GM21390 (cell line): ENCODE results near the gene CPLX3.

Experiments used
- ATAC-seq: cut with Tn5 transposase; IDR thresholded peaks from one replicate; pipeline ENCODE4 v1.9.1; 2021; ENCODE audit not compliant: unreplicated experiment

The CPLX3 gene

DNA sequence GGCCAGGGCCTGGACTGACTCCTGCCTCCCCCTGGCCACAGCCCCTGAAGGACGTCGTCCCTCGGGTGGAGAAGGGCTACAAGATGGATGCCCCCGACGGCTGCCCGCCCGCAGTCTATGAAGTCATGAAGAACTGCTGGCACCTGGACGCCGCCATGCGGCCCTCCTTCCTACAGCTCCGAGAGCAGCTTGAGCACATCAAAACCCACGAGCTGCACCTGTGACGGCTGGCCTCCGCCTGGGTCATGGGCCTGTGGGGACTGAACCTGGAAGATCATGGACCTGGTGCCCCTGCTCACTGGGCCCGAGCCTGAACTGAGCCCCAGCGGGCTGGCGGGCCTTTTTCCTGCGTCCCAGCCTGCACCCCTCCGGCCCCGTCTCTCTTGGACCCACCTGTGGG, 24.1 kb upstream of the CPLX3 start:
- no peak for ATAC-seq

DNA sequence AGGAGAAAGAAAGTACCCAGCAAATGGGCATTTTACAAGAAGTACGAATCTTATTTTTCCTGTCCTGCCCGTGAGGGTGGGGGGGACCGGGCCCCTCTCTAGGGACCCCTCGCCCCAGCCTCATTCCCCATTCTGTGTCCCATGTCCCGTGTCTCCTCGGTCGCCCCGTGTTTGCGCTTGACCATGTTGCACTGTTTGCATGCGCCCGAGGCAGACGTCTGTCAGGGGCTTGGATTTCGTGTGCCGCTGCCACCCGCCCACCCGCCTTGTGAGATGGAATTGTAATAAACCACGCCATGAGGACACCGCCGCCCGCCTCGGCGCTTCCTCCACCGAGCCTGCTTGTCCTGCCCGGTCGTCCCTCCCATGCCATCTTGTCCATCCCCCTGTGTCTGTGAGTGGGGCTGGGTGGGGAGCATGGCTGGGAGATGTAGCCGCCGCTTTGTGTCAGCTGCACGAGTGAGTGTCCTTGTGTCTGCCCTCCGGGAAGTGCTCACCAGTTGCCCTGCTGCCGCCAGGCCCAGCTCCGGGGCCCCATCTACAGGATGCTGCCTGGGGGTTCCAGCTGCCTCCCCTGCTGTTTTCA, 23.5 kb upstream of the CPLX3 start:
- no peak for ATAC-seq

DNA sequence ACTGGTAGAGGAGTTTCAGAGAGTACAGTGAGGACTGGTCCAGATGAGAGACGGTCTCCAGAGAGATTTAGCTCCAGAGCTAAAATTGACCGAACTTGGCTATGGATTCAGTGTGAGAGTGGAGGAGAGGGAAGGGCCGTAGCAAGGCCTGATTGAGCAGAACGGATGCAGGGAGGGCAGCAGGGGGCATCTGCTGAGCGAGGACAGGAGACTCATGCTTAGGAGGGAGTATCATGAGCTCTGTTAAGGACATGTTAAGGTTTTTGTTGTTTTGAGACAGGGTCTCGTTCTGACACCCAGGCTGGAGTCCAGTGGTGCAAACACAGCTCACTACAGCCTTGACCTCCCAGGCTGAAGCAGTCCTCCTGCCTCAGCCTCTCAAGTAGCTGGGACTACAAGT, 21.5 kb upstream of the CPLX3 start:
- no peak for ATAC-seq

DNA sequence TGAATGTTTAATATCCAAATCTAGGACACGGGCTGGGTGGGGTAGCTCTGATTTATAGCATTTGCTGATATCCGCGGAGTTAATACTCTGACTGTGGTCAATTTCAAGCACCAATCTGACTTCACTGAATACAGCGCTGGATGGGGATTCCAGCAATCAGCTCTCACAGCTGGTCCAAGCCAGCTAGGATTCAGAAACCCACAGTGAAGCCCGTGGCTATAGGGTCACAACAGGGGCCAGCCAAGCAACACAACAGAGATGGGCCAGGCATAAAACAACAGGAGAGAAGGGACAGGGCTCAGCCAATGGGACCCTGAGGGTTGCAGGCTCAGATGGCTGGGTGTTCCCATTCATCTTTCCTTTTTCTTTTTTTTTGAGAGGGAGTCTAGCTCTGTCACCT, 19.1 kb upstream of the CPLX3 start:
- ATAC-seq = no peak

DNA sequence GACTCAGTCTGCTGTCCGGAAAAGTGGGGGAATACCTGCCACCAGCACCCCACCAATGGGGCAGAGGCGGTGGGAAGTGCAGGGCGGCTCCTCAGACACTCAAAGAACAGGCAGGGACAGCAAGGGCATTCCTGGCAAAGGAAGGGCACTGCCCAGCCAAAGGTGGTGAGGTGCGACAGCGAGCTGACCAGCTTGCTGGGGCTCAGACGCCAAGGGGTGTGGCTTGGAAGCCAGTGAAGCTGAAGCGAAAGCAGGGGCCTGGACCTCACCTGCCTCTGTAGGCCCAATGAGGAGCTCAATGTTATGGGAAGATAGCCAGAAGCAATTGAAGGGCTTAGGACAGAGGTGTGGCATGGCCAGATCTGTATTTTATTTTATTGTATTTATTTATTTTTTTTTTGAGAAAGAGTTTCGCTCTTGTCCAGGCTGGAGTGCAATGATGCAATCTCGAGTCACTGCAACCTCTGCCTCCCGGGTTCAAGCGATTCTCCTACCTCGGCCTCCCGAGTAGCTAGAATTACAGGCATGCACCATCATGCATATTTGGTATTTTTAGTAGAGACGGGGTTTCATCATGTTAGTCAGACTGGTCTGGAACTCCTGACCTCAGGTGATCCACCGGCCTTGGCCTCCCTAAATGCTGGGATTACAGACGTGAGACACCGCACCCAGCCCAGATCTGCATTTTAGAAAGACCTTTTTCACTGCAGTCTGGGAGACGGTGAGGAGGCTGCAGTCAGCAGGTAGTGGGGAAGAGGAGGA, 18.2 kb upstream of the CPLX3 start:
- ATAC-seq = no peak

DNA sequence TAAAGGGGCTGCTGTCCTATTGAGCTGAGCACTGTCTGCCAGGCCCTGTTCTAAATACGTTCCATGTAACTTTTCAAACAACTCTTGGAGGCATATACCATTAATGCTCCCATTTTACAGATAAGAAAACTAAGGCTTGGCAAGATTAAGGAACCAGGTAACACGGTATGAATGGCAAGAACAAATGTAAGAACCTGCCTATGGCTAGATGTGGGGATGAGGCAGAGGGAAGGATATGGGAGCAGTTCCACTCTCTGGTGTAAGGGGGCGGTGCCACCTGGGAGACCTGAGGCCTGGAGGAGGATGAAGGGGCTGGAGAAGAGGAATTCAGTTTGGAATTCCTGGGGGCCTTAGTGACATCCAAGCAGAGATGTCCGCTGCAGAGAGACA, 17.6 kb upstream of the CPLX3 start:
- no peak for ATAC-seq

DNA sequence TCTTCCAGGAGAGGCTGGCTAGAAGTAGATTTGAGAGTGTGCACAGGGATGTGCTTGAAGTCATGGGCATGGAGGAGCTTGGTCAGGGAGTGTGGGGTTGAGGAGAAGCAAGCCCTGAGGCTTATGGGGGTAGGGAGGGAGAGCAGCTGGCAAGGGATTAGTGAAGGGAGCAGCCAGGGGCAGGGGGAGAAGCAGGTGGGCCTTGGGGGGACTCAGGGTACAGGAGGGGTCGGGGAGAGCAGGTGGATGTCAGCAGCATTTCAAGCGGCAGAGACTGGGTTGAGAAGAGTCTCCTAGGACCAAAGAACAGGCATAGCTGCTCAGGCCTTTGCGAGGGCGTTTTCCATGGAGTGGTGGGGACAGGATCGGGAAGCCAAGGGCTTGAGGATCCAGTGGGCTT, 17.2 kb upstream of the CPLX3 start:
- ATAC-seq = no peak

DNA sequence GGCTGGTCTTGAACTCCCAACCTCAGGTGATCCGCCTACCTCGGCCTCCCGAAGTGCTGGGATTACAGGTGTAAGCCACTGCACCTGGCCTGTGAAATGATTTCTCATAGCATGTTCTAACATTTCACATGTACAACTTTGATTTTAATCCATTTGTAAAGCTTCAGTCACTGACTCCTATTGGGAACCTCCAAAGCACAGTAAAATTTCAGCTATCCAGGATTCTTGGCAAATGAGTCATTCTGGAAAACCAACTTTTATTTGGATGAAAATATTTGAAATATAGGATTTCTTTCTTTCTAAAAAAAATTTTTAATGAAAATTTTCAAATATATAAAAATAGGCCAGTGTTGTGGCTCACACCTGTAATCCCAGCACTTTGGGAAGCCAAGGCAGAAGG, 16.5 kb upstream of the CPLX3 start:
- no peak for ATAC-seq

DNA sequence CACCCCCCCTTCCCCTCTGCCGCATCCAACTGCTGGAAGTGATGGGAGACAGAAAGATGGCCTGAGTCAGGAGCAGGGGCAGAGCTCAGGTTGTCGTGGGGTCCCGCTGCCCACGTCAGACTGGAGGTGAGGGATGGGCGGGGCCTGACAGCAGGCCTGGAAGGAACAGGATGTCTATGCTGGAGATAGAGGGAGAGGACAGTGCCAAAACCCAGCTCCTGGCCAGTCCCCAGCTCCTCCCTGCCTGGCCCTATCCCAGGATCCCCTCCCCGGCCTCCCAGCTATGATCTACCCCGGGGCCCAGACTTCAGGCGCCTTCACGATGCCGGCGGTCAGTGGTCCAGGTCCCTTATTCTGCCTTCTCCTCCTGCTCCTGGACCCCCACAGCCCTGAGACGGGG, 13.9 kb upstream of the CPLX3 start, which contains the start of gene LMAN1L:
Gene LMAN1L, plus strand, starts transcription at position 303 of the 400 bp plus-strand sequence. Its CDS starts 20 bp downstream, at position 323.
- no peak for ATAC-seq

DNA sequence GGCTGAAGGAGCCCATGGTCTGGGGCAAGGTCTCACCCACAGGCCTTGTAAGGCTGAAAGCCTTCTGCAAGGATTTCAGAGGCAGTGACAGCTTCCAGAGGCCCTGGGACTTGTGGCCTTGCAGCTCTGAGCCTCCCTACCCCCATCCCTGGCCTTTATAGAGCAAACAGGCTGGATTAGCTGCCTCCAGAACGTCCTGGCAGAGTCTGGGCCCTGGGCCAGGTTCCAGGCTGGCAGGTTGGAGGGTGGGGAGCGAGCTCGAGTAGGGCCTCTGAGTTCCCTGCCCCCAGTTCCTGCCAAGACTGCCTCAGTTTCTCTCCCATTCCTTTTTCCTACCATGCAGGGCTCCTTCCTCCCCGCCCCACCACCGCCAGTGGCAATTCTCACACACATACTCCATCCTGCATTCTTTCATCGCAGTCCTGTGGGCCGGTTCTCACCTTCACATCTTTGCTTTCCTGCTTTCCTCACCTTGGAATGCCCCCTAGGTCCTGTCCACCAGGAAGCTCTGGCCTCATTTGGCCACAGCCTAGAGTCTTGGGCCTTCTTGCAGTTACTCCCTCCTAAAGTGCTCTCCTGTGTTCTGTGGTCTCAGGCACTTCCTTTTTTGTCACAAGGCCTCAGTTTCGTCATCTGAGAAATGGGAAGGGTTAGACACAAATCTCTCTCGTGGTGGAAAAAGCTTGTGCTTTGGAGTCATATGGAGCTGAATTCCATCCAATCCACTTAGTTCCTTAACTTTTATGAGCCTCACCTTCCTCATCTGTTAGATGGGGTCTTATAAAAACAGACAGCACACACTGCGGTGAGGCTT, 11.1 kb upstream of the CPLX3 start:
- no peak for ATAC-seq

DNA sequence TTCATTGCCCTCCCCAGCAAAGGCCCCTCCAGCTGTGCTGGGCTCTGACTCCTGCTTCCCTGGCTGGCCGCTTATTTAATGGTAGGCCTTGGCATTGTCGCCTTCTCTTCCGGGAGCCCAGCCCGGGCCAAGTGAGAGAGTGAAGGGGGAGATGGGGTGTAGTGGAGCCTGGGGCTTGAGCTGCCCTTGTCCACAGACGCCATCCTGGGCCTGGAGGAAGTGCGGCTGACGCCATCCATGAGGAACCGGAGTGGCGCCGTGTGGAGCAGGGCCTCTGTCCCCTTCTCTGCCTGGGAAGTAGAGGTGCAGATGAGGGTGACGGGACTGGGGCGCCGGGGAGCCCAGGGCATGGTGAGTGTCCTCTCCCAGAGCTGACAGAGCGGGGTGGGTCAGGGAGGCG, 10.5 kb upstream of the CPLX3 start:
- ATAC-seq = no peak

DNA sequence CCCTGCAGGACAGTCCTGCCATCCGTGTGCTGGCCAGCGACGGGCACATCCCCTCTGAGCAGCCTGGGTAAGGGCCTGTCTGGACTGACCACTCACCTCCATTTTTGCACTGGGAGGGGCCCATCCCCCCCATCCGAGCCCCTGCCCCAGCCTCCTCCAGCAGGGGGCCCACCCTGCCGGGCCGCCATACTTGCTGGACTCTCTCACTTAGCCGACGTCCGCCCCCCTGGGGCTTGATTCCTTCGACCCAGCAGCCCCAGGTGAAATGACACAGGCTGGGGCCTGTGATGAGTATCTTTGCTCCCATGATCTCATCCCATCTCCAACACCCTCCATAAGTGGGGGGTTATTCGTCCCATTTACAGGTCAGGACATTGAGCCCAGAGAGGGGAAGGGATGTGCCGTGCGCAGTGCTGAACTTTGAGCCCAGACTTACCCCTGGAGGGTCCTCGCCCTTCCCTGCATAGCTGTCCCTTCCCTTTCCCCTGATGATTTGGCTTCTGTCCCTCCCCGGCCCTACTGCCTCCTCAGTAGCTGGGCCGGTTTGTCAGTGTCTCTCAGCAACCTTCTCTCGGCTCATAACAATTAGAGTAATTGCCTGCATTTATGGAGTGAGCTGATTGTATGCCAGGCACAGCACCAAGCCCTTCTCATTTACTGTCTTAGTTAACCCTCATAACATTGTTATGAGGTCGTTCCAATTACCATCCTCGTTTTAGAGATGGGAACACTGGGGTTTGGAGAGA, 9.6 kb upstream of the CPLX3 start:
- no peak for ATAC-seq

DNA sequence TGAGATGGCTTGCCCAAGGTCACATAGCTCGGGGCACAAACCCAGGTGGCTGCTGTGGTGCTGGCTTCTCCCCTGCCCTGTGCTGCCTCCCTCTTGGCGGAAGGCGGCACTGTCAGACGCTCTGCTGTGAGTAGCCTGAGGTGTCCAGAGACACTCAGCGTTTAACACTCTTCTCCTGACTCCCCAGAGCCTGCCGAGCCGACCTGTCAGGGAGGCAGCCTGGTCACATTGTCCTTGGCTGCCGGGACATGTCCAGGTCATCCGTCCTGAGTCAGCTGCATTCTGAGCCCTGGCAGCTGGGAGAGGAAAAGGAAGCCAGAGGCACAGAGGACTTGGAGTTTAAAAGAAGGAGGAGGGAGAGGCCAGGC, 9.1 kb upstream of the CPLX3 start:
- ATAC-seq = no peak

DNA sequence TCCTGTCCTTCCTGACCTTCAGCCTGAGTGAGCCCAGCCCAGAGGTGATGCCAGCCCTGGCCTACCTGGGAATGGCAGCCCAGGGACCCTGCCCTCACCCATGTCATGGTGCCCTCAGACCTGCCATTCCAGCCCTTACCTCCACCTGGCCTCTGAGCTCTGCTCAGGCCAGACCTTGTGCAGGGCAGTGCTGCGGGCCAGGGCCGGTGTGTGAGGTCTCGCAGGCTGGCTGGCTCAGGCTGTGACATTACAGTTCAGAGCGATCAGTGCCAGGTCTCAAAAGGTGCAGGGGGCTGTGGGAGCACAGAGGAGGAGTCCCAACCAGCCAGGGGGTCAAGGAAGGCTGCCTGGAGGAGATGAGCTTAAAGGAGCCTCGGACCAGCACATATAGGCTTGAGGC, 6.4 kb upstream of the CPLX3 start:
- no peak for ATAC-seq

DNA sequence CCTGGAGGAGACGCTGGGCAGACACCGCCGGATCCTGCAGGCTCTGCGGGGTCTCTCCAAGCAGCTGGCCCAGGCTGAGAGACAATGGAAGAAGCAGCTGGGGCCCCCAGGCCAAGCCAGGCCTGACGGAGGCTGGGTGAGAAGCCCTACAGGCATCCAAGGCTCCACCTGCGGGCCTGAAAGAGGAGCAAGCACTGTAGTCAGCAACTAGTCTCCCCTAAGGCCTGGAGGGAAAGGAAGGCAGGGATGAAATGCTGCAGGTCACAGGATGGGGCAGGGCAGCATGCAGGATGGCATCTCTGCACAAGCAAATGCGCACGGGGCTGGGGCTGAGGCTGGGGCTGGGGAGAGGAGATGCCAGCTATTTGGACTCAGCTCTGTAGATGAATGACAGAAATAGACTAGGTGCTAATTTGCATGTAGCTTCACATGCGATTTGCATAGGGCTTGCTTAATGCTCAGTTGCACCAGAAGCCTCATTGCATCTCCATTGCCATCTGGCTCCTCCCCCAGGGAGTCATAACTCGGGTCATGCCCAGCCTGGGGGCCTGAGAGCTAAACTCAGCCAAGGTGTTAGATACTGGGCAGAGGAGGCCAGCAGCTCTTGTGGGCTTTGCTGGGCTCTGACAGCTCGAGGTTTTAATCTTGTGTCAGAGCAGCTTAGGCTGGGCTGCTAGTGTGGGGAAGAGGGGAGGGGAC, 5.2 kb upstream of the CPLX3 start:
- ATAC-seq = peak; percentile 85

DNA sequence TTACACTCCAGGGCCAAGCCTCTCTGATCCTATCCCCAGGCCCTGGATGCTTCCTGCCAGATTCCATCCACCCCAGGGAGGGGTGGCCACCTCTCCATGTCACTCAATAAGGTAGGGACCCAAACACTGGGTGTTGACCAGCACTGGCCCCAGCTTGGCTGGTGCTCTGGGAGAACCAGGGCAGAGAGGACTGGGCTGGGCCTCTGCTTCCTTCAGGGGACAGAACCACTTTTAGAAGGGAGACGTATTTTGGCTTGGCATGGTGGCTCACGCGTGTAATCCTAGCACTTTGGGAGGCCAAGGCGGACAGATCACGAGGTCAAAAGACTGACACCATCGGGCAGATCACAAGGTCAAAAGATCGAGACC, 4.7 kb upstream of the CPLX3 start:
- ATAC-seq = no peak

DNA sequence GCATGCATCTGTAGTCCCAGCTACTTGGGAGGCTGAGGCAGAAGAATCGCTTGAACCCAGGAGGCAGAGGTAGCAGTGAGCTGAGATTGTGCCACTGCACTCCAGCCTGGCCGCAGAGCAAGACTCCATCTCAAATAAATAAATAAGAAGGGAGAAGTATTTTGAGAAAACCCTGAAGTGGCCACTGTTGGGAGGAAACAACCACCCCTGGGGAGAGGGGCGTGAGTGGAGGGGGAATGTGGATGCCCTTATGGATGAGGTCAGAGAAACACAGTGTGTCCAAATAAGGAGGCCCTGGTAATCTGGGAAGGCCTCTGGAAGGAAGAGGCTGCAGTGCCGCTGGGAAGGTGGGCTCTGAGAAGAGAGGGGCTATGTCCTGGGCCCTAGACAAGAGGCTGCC, 4.2 kb upstream of the CPLX3 start:
- ATAC-seq = no peak

DNA sequence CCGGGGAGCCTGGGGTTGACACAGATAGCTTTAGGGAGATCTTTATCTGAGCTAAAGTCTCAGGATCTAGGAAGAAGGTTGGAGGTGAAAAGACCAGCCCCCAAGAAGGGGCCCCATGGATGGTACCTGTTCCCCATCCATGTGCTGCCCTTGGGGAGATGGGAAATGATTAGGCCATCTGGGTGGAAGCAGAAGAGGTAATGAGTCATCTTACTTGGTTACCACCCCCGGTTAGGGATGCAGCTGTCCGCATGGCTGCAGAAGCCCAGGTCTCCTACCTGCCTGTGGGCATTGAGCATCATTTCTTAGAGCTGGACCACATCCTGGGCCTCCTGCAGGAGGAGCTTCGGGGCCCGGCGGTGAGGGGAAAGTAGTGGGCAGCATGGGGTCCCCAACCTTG, 3.1 kb upstream of the CPLX3 start:
- ATAC-seq = no peak

DNA sequence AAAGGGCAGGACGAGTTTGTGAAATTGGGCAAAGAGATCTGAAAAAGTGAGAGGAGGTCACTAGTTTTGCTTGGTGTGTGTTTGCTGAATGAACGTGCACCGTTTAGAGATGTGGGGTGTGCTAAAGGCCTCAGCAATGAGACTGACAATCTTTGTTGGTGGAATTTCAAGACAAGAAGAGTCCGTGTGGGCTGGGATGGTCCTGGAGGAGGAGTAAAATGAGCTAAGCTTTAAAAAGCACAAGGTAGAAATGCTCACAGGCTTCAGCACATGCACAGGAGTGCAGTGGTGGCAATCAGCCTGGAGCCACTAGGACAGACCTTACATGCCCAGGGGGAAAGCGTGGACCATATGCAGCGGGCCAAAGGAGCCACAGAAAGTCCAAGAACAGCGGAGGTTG, 1.5 kb upstream of the CPLX3 start:
- no peak for ATAC-seq

DNA sequence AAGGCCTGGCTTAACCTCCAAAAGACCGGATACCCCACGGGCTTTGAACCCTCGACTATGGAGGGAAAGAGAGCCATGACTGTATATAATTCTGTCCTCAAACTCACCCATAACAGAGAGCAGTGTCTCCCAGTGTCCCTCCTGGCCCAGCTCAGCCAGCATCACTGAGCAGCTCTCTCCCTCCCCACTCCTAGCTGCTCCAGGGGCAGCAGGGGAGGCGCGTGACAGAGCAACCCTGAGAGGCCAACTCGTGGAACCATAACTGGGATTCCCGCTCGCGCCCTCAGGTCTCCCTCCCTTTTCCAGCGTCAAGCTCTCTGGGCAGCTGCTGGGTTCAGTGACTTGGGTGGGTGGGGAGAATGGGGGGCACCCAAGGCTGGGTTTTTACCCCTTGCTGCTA, 561 bp upstream of the CPLX3 start:
- no peak for ATAC-seq

DNA sequence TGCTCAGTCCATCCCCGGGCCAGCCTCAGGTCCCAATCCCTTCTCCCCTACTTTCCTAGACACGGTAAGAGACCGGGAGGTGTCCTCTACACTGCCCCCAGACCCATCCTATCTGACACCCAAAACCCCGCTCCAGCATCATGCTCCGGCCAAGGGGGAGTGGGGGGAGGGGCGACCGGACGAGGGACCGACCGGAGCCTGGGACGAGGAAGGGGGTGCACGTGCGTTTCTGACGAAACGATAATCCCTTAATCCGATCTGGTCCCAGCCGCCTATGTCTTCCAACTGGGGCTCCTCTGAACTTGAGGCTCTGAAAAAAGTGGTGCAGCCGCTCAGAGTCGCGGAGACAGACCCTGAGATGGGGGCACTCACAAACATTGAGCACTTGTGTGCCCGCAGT, 494 bp downstream of the CPLX3 start:
- no peak for ATAC-seq
